ENCODE measurements around the gene KRT9.

The KRT9 gene

DNA sequence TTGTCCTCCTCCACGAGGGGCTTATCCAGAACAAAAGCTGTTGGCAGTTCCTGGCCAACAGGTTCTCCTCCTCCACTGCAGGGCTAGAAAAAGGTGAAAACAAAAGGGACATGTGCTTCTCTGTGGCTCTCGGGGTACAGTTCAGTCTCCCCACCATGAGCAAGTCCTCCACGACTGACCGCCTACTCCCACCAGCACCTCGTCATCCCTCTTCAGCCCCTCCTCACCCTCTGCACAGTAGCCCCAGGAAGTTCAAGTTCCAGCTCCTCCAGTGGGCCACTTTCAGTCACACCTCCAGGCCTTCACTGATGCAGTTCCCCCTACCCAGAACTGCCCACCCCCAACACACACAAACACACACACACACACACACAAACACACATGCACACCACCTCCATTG is 19.4 kb downstream of the KRT9 start:
- TF ChIP-seq, protein P1, sequence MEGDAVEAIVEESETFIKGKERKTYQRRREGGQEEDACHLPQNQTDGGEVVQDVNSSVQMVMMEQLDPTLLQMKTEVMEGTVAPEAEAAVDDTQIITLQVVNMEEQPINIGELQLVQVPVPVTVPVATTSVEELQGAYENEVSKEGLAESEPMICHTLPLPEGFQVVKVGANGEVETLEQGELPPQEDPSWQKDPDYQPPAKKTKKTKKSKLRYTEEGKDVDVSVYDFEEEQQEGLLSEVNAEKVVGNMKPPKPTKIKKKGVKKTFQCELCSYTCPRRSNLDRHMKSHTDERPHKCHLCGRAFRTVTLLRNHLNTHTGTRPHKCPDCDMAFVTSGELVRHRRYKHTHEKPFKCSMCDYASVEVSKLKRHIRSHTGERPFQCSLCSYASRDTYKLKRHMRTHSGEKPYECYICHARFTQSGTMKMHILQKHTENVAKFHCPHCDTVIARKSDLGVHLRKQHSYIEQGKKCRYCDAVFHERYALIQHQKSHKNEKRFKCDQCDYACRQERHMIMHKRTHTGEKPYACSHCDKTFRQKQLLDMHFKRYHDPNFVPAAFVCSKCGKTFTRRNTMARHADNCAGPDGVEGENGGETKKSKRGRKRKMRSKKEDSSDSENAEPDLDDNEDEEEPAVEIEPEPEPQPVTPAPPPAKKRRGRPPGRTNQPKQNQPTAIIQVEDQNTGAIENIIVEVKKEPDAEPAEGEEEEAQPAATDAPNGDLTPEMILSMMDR (IDR thresholded peaks at IDR 0.05): no peak

DNA sequence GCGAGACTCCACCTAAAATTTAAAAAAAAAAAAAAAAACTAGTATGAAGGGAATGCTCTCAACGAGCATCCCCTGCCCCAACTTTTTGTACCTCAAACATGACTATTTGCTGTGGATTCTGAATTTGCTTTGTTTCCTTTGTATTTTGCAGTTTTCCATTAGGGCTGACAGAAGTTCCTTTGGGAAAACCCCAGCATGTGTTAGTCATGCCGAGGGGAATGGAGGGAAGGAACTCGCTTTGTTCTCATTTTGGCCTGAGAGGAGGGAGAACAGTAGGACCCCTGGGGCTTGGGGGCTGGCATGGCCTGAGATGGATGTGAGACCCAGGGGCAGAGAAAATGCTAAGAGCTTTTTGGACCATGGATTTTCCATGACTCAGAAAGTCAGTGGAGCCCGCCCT is 20.5 kb downstream of the KRT9 start:
- TF ChIP-seq, protein P1 (IDR thresholded peaks at IDR 0.05): no peak

DNA sequence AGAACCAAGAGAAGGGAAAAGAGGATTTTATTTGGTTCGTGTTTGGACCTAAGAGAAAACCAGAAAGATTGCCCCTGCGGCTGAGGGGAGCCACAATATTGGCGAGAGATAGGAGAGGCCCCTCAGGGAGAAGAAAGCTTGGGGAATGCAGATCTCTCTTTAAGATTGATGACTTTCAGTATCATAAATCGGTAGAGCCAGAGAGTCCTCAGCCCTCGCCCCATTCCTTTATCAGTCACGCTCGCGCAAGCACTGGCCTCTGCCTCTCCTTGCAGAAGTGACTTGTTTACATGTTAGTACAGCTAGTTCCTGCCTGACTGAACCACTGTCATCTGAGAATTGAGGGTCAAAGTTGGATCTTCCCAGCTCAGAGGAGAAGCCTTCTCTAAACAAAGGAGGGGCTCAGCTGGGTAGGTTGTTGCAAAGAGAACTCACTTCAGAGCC is 22.2 kb downstream of the KRT9 start:
- TF ChIP-seq, protein P1 (IDR thresholded peaks at IDR 0.05): no peak

DNA sequence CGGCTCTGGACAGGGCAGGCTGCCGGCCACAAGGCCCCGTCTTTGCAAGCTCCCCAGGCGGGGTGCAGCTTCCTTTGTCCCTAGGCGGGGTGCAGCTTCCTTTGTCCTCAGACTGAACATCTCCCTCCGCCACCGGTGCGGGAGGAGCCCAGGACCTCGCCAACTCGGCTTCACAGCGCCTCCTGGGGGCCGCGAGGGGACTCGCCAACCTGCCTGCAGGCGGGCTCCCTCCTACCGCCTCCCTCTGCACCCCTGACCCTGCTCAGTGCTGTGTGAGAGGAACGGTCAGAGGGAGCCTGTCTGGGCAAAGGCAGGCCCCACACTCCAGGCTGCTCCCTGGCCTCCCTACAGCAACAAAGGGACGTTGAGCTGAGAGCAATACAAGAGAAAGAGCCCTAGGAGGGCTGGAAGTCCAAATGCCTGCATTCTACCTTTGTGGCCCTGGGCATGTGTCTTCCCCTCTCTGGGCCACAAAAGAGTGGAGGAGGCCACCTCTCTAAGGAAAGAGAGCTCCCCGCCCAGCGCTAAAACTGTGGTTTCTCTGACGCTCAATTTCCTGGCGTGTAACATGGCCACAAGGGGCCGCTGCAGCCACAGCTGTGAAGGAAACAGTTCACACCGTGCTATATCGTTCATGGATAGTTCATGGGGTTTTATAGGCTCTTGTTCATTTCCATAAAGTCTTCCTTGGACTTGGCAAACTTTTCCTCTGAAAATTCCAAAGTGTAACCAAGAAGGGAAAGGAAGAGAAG is 22.8 kb downstream of the KRT9 start:
- TF ChIP-seq, protein P1 (IDR thresholded peaks at IDR 0.05): peak; percentile 96

DNA sequence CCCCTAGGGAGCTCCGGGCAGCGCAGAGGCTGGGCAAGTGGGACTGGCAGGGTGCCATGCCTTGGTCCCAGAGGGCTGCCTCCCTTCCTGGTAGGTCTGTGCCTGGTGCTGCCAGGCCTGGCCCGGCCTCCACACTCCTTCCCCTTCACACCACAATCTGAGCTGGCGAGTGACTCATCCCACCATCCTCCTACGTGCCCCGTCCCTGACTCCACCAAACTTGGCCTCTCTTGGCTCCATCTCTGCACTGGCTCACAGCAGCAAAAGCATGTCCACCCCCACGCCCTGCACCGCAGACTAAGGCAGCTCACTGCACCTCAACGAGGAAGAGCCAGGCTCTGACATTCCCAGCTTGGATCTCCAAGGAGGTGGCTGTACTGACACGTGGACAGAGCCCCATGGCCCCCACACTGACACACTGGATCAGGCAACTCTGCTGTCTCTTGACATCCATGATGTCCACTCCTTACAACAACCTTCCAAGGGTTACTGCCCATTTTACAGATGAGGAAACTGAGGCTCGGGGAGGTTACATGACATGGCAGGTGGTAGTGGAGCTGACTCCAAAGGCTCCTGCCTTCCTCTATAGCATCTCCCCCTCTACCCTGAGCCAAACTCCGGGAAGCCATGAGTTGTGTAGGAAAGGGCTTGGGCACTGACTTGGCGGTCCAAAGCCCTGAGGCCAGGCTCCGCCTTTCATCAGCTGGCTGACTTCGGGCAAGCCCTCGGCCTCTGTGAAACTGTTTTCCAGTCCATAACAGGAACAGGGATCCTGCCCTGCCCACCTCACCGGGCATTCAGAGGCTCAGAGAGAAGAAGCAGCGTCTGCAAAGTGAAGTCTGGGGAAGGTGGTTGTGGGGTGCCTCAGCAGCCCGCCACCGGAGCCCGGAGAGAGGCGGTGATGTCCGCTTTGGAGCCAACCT is 23.7 kb downstream of the KRT9 start:
- TF ChIP-seq, protein P1 (IDR thresholded peaks at IDR 0.05): no peak

DNA sequence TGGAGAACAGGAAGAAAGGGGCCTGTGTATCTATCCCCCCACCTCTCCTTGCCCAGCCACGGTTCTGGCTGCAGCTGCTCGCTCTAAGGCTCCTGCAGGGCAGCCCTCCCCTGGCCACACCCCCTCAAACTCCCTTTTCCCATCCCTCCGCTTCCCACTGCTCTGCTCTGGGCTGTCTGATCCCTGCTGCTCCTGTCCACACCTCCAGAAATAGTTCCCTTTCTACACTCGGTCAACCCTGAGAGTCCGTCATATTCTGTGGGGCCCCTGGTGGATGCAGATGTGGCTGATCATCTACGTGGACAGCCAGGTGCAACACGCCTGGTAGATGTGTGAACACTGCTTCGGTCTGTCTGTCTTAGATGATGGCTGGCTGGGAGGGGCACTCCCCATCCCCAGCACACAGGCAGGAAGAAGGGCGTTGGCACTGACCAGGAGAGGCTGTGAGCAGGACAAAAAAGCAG is 24.4 kb downstream of the KRT9 start:
- TF ChIP-seq, protein P1 (IDR thresholded peaks at IDR 0.05): no peak

DNA sequence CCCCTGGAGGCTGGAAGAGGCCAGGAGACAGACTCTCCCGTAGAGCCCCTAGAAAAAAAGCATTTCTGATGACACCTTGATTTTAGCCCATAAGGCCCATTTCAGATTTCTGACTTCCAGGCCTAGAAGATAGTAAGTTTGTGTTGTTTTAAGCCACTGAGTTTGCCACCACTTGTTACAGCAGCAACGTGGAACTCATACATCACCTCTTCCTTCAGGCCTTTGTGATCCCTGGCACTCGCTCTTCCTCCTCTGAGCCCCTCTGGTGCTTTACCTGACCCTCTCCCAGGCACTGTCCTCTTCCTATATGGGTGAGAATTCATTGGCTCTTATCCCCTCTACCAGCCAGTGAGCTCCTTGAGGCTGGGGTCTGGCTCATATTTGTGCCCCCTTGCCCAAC is 25.0 kb downstream of the KRT9 start:
- TF ChIP-seq, protein P1 (IDR thresholded peaks at IDR 0.05): no peak
